DMS114 treated with DMSO at 0.1 percent for 48 hours (cell line): ENCODE measurements around the gene COPG2.
"Not testable (repeated sequence)": the region's sequence is repeated elsewhere in the genome, so short reads cannot be mapped to it uniquely, and the experiment has no call there.

Experiments used
- DNase-seq: peaks from one replicate; lab custom pipeline; 2025; ENCODE audit not compliant: unreplicated experiment; lab: John Stamatoyannopoulos, UW

Gene COPG2

DNA sequence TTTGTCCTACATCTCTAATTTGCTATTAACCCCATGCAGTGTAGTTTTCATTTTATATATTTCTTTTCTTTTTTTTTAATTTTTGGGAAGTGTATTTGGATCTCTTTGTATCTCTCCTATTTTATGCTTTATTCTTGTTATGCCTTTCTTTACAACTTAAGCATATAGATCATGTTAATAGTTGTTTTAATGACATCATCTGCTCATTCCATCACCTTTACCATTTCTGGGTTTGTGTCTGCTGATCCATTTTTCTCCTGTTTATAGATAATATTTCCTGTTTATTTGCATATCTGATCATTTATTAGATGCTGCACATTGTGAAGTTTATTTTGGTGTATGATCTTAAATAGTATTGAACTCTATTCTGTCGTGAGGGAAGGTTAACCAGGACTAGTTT is 13.7 kb downstream of the COPG2 start:
- DNase-seq, result no peak

GRCh38 chr7:130650611-130651120 is 17.9 kb downstream of the COPG2 start:
- no peak for DNase-seq

- no peak for DNase-seq
Observed at GRCh38 chr7:130649004-130649790, 19.4 kb downstream of the COPG2 start.

- DNase-seq, result no peak
Observed at GRCh38 chr7:130648580-130648979, 20.0 kb downstream of the COPG2 start.

- no peak for DNase-seq
Observed at GRCh38 chr7:130642383-130642782, 26.2 kb downstream of the COPG2 start.

DNA sequence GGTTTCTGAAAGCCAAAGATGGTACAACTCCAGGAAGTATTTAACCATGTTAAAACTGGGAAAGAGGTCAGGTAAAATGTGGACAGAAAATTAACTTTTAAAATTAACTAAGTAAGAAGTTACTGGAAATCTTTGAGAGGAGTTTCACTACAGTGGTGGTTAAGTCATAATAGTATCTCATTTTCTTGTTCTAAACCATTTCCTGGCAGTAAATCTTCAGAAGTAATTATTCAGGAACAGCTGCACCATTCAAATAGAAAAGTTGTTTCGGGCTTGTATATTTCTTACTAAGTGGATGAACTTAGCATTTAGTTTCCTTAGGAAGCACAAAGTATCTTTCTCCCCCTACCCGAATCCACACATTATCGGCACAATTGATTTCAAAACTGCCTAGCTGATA is 27.1 kb downstream of the COPG2 start:
- DNase-seq, result no peak

DNA sequence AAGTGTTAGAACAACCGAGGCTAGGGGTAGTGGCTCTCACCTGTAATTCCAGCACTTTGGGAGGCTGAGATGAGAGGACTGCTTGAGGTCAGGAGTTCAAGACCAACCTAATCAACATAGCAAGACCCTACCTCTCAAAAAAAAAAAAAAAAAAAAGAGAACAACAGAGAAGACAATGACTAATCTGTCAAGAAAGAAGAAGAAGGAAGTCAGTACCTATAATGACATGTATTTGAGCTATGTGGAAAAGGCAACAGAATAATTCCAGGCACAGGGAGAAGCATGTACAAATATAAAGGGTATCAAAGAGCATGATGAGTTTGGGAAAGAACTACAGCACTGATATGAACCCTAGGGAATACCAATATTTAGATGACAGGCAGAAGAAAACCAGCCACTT is 27.5 kb downstream of the COPG2 start:
- no peak for DNase-seq

- no peak for DNase-seq
Observed at GRCh38 chr7:130639388-130639787, 29.2 kb downstream of the COPG2 start.

DNA sequence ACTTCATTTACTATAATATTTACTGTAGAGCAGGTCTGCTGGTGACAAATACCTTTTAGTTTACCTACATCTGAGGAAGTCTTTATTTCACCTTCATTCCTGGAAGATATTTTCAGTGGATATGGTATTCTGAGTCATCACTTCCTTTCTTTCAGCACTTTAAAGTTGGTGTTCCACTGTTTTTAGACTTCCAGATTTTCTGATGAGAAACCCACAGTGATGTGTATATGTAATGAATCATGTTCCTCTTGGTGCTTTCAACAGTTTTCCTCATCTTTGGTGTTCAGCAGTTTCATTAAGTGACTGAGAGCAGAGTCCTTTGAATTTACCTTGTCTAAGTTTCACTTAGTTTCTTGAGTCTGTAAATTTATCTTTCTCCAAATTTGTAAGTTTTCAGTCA is 36.4 kb downstream of the COPG2 start:
- DNase-seq, result no peak

- no peak for DNase-seq
Observed at GRCh38 chr7:130628901-130629300, 39.6 kb downstream of the COPG2 start.

- no peak for DNase-seq
Observed at GRCh38 chr7:130627775-130628174, 40.8 kb downstream of the COPG2 start.

DNA sequence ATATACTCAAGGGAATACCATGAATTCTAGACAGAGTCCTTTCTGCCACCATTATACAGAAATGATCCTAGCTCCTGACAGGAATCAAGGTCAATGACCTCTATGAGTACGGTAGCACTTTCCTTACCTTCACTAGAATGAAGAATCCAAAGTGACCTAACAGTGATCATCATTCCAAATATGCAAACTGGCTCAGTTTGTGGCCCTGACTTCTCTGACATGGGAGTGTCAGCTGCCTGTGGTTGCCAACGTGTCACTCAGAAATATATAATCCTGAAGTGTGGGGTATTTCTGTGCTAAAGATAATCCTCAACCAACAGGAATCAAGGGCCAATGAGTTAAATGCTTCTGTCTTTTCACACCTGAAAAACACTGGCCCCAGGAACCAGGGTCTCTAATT is 45.7 kb downstream of the COPG2 start:
- no peak for DNase-seq

- no peak for DNase-seq
Observed at GRCh38 chr7:130615583-130615982, 53.0 kb downstream of the COPG2 start.

DNA sequence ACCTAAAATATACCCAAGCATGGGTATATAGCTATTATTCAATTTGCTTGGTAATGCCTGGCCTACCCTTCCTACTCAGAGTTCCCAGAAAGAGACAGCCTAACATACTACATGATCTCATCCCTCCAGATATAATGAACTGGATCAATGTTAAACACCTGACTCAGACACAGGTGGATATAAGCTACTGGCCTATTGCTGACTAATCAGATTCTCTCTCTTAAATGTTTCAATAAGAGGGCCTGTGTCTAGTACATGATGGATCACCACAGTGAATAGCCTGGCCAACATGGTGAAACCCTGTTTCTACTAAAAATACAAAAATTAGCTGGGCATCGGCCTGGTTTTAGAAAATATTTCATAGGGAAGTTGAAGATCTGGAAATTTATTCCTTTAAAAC is 54.1 kb downstream of the COPG2 start:
- no peak for DNase-seq

- DNase-seq, result no peak
Observed at GRCh38 chr7:130611218-130611617, 57.3 kb downstream of the COPG2 start.

DNA sequence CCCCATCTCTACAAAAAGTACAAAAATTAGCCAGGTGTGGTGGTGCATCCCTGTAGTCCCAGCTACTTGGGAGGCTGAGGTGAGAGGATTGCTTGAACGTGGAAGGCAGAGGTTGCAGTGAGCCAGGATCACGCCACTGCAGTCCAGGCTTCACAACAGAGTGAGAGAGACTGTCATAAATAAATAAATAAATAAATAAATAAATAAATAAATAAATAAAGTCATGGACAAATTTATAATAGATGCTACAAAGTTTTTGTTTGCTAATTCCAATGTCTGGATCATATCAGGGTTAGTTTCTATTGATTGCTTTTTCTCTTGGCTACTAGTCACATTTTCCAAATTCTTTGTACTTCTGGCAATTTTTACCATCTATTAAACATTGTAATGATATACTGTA is 61.5 kb downstream of the COPG2 start:
- DNase-seq, result not testable (repeated sequence)

GRCh38 chr7:130606161-130606560 is 62.4 kb downstream of the COPG2 start:
- DNase-seq, result no peak

- DNase-seq, result no peak
Observed at GRCh38 chr7:130598056-130598455, 70.5 kb downstream of the COPG2 start.

GRCh38 chr7:130595986-130596385 is 72.6 kb downstream of the COPG2 start:
- DNase-seq, result no peak

DNA sequence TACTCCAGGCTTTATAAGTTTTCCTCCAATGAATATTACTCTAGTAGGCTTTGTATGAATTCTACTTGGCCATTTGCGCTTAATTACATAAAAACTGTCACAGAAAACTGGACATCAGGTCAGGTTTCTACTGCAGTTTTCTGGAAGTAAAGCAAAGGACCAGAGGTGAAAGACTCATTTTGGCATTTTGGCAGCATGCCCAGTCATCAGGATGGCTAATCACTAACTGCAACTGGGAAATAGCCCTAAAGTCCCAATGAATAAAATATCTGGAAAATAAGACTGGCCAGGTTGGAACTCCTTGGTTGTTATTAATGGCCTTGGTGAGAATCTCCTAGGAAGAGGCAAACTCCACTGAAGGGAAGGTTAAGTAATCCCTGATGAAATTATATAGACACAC is 75.5 kb downstream of the COPG2 start:
- no peak for DNase-seq

GRCh38 chr7:130591464-130591863 is 77.1 kb downstream of the COPG2 start:
- not testable (repeated sequence) for DNase-seq

DNA sequence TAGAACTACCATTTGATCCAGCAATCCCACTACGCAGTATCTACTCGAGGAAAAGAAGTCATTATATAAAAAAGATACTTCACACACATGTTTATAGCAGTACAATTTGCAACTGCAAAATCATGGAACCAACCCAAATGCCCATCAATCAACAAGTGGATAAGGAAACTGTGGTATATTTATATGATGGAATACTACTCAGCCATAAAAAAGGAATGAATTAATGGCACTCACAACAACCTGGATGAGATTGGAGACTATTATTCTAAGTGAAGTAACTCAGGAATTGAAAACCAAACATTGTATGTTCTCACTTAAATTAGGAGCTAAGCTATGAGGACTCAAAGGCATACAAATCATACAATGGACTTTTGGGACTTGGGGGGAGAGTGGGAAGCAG is 82.6 kb downstream of the COPG2 start:
- not testable (repeated sequence) for DNase-seq

DNA sequence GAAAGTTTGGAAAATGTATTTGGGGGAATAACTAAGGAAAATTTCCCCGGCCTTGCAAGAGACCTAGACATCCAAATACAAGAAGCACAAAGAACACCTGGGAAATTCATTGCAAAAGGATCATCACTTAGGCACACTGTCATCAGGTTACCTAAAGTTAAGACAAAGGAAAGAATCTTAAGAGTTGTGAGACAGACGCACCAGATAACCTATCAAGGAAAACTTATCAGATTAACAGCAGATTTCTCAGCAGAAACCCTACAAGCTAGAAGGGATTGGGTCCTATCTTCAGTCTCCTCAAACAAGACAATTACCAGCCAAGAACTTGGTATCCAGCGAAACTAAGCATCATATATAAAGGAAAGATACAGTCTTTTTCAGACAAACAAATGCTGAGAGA is 93.4 kb downstream of the COPG2 start:
- DNase-seq, result not testable (repeated sequence)
